GM21737 (cell line): ENCODE measurements around the gene TLL2.

Experiments used
- ATAC-seq: cut with Tn5 transposase; IDR thresholded peaks from one replicate; pipeline ENCODE4 v1.9.1; 2021; ENCODE audit warnings: mild to moderate bottlenecking, moderate library complexity; ENCODE audit not compliant: unreplicated experiment

TLL2 gene

DNA sequence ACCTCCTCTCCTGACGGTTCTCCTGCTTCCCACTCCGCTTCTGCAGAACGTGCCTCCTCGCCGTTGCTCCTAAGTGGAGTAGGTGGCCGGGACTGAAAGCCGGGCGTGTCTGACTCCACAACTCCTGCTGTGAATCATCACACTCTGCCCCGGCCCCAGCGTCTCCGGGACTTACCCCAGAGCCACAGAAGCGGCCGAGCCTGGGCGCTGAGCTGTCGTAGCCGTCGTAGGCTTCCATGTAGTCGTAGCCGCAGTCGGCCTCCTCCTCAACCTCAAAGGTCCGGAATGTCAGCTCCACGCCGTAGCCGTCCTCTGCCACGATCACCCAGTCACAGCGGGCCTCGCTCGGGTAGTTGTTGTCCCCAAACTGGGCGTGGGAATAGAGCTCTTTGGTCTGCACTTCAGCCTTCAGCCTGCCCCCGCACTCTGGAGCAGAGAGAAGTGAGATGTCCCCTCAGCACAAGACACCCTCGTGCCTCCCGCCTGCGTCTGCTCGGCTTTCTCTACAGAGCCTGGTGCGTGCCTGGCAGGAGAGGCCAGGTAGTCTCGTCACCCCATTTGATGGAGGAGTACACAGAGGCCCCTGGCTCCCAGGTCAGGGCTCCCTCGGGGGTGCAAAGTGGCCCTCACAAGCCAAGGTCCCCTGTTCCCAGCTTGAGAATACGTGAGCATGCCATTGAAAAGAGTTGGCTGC is 143.7 kb downstream of the TLL2 start:
- ATAC-seq = no peak

DNA sequence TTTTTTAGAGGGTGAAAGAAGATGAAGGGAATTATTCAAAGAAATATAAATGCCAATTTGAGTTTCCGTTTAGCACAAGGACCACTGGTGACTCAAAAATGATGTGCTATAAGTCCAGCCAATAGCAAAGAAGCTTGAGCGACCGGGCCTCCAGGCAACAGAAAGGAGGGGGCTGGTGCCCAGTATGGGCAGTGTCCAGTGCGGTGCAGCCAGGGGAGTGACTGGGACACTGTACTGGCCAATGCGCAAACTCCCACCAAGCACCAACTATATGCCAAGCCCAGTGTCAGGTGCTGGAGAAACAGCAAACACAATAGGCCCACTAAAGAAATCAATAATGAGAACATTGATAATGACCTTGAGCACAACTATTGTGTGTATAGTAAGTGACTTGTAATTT is 144.8 kb downstream of the TLL2 start:
- ATAC-seq = no peak

- no peak for ATAC-seq
Measured at GRCh38 chr10:96367470-96367869, 146.3 kb downstream of the TLL2 start.

DNA sequence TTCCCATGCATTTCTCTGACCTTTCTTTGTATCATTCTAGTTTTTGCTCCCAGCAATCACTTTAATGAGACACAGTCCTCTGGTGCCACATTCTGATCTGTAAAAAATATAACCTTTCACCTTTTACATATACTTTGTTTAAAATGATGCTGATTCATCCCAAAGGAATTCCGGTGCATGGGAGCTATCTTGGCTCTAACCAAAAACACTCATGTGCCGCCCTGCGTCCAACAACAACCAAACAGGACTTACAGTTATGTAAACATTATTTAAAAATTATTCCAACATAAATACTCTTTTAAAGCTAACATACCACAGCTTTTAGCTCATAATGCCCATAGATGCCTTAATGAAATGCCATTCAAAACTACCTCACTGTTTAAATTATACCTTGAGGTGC is 147.2 kb downstream of the TLL2 start:
- ATAC-seq = no peak

DNA sequence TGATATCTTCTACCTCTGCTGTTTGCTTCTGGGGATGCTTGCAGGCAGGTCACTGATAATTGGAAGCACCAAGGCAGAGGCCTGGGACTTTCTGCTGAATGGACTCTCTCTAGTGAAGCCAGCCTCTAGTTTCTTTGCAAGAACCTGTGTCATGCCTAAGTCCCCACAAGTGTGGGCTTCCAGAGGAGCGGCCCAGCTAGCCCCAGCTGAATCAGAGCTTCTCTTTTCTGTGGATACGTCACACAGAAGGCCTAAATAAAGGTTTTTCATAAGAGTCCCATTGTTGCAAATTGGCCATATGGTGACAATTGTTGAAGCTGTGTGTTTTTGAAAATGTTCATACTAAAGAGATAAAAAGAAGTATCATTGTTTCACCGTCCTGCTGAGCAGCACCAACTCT is 148.2 kb downstream of the TLL2 start:
- ATAC-seq = no peak

DNA sequence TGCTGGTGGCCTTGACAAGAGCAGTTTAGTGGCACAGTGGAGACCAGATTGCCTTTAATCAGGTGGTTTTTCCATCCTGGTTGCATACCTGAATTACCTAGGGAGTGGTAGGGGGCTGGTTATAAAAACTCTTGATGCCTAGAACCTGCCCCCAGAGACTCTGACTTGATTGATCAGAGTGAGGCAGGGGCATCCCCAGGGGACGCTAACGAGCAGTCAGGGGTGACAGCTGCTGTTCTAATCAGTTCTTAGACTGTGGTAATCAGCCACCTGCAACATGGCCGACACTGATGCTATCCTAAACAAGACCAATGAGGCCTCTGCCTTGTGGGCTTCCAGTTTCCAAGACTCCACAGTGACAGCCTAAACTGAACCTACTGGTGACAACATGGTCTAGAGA is 153.0 kb downstream of the TLL2 start:
- no peak for ATAC-seq

- ATAC-seq = no peak
Measured at GRCh38 chr10:96360331-96360730, 153.4 kb downstream of the TLL2 start.

- ATAC-seq = no peak
Measured at GRCh38 chr10:96359616-96360015, 154.1 kb downstream of the TLL2 start.

DNA sequence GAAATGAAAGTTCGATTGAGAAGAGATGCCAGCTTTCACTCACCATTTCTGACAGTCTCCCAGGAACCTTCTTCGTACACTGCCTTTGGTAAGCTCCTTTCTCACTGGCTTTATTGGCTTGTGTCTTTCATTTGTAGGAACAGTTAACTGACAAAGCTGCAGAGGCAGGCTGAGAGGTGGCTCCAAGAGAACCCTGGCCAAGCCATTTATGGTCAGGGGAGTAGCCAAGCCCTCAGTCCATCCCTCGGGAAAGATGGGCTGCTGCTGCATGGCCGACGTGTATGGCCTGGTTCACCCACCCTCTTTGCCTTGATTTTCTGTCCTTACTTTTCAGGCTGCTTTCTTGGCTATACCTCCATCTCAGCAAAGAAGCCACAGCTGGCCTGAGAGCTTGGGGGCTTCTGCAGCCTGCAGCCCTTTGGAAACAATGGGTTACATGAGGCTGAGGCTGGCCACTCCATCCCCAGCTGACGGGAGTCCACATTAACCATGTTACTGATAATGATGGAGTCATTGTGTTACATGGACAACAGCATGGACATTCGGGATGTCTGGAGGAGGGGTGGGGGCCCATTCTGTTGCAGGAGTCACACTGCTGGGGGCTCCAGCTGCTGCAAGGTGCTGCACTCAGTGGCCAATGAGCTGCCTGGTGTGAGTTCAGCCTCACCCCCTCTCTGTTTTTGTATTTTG is 154.7 kb downstream of the TLL2 start, which contains the start of gene OPALIN:
TSS of gene OPALIN (minus strand) at position 152 of the 690 bp plus-strand sequence. CDS start at position 46, 106 bp downstream.
- no peak for ATAC-seq

DNA sequence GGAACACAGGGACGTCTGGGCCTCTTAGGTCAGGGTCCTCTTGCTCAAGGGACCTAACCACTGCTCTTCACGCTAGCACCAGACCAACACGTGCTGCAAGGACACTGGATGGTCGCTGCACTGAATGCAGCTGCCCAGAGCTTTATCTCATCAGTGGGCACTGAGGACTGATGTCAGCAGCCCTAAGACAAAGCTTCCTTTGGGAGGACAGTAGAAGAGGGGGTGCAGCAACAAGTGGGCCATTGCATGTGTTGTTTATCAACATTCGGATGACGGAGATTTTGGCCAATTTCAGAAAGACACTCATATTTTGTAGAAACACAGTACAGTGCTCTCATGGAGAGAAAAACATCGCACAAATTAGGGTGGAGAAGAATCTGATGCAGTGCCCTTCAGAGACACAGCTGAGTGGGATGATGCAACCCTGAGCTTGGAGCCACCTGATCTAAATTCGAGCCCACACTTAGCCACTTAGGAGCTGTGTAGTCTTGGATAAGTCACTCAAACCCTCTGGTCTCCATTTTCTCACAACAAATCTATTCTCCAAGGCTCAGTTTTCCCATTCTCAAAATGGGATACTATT is 156.6 kb downstream of the TLL2 start:
- no peak for ATAC-seq

DNA sequence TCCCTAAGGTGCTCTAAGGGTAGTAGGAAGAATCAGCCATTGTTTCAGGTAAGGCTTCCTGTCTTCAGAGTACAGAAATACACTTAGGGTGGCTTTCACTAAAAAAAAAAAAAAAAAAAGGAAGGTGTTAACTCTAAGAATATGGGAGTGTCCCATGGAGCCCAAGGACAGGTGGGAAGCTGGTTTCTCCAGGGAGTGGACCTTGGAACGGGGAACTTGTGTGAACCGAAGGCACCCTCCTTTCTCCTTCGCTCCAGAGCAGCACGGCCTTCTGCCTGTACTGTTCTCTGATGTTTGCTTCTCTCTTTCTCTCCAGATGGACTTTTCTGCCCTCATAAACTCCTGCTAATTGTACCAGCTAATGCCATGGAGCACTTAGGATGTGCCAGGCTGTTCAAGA is 161.1 kb downstream of the TLL2 start:
- no peak for ATAC-seq

GRCh38 chr10:96352027-96352426 is 161.7 kb downstream of the TLL2 start:
- ATAC-seq = no peak

- no peak for ATAC-seq
Measured at GRCh38 chr10:96346295-96346694, 167.4 kb downstream of the TLL2 start.

DNA sequence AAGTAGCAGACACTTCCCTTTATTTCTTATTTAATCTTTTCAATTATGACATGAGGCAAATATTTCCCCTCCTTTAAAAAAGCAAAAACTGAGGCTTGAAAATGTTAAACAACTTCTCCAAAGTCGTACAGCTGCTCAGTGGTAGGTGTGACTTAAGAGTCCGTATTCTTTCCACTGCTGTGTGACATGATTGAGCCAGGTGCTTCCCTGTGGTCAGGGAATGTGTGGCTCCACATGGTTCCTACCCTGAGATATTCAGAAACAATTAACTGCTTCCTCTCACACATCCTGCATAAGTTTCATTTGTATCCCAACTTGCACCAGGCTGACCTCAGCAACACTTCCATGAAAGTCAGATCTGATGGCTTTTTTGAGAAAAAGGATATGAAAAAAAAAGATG is 168.5 kb downstream of the TLL2 start:
- ATAC-seq = no peak

GRCh38 chr10:96344178-96344577 is 169.5 kb downstream of the TLL2 start:
- no peak for ATAC-seq

- no peak for ATAC-seq
Measured at GRCh38 chr10:96342402-96342801, 171.3 kb downstream of the TLL2 start.

GRCh38 chr10:96341219-96342182 is 172.2 kb downstream of the TLL2 start:
- ATAC-seq = no peak

- ATAC-seq = peak; percentile 66
Measured at GRCh38 chr10:96339956-96340904, 173.5 kb downstream of the TLL2 start.

DNA sequence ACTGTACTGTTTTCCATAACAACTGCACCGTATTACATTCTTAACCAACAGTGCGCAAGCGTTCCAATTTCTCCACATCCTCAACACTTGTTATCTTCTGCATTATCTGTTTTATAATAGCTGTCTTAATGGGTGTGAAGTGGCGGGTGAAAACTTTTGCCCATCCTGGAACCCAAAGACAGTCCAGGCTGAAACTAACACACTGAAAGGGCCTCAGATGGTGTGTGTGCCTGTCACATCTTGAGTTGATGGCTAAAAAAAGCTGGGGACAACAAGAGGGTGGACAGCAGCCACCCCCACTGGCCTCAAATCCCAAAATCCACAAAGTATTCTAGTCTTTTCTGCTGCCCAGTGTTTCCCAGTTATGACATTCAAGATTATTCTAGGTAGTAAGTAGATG is 174.3 kb downstream of the TLL2 start:
- no peak for ATAC-seq
